Upper lobe of left lung (tissue), 6 donors: ENCODE results near the gene JUP. TPM values are rescaled to one million over a fixed set of nuclear protein-coding genes. Genes with fewer than 3 reads are reported as not detected.

Experiments
- ATAC-seq, 2 donors: fragments of 200-7000 bp; cut with Tn5 transposase; one replicate each; pipeline ENCODE4 v1.9.1; 2022; ENCODE audit warnings: mild to moderate bottlenecking in 2 of 2, moderate library complexity in 2 of 2; ENCODE audit not compliant: low FRiP score in 2 of 2
- DNase-seq, 2 donors: peaks; one replicate each; pipeline ENCODE4 v3.0.0-alpha.2; 2019 to 2020
- H3K27ac ChIP-seq, 4 donors: fragments of 200-600 bp; sonication (generic); one replicate each; pipeline ENCODE4 v1.5.1; 2016 to 2019
- H3K27me3 ChIP-seq, 4 donors: fragments of 200-600 bp; sonication (generic); one replicate each; pipeline ENCODE4 v1.5.1; 2017 to 2019
- H3K36me3 ChIP-seq, 4 donors: fragments of 200-600 bp; sonication (generic); one replicate each; pipeline ENCODE4 v1.5.1; 2016 to 2019
- H3K4me1 ChIP-seq, 4 donors: fragments of 200-600 bp; sonication (generic); one replicate each; pipeline ENCODE4 v1.5.1; 2018 to 2019
- H3K4me3 ChIP-seq, 4 donors: fragments of 200-600 bp; sonication (generic); one replicate each; pipeline ENCODE4 v1.5.1; 2017 to 2019; ENCODE audit warnings: mild to moderate bottlenecking in 2 of 4, moderate library complexity in 1 of 4
- H3K9me3 ChIP-seq, 4 donors: fragments of 200-600 bp; sonication (generic); one replicate each; pipeline ENCODE4 v1.5.1; 2018 to 2019
- CTCF ChIP-seq, 6 experiments: fragments of 450-650 bp in 4 of 6; fragments of 200-600 bp in 2 of 6; sonication (generic) in 2 of 6; IDR thresholded peaks; one replicate each; pipeline ENCODE4 v1.5.1; 2016 to 2019; ENCODE audit warnings: antibody characterized with exemption in 6 of 6
- EP300 ChIP-seq, 4 donors: sonication (generic); formaldehyde crosslinking; IDR thresholded peaks; one replicate each; pipeline ENCODE4 v1.5.1; 2017; ENCODE audit warnings: antibody characterized with exemption in 4 of 4, control low read depth in 2 of 4
- POLR2A ChIP-seq, 4 donors: fragments of 450-650 bp; IDR thresholded peaks; one replicate each; pipeline ENCODE4 v1.5.1; 2016 to 2017; ENCODE audit warnings: antibody characterized with exemption in 4 of 4, mild to moderate bottlenecking in 2 of 4
- POLR2AphosphoS5 ChIP-seq, 2 donors: sonication (generic); formaldehyde crosslinking; IDR thresholded peaks; one replicate each; pipeline ENCODE4 v1.5.1; 2017; ENCODE audit warnings: antibody characterized with exemption in 2 of 2
- WGBS, 2 donors: methylation state at CpG; one replicate each; pipeline ENCODE4 v1.1.5; 2017 to 2018; 5-methylcytosine and 5-hydroxymethylcytosine counted together
- total RNA-seq, 6 donors: library from RNA; depleted of rRNA in 4 of 6; stranded (reverse); fragments of >200 nt in 4 of 6; gene quantifications; one replicate each; pipeline versions ENCODE4 v1.1.0 to v1.2.1, GENCODE V29; 2016 to 2021
- donor health status: DM: no; HTN: no; CAD: no; lungs with moderate emphysema.
- donor health status: DM: no; HTN: yes; CAD: no; lungs with severe emphysema.

Gene JUP
- total RNA-seq, 6 donors from 2014 or later = 120 to 241 (median 143) TPM

- ATAC-seq (no peak), DNase-seq (no peak)
- no peaks in the 10 kb centered on the region for H3K36me3 ChIP-seq
- H3K27me3 ChIP-seq = peaks cover 2 to 11% (median 6%) of the 10 kb centered on the region in 4 donors
- no peak overlapping the region for H3K27ac ChIP-seq
- H3K4me1 ChIP-seq = peaks cover 4 to 16% (median 7%) of the 10 kb centered on the region in 4 donors
- H3K9me3 ChIP-seq = no peaks in the 10 kb centered on the region
- no peak overlapping the region for H3K4me3 ChIP-seq
- 76 to 81% methylated on average over 4 to 9 of the region's 9 CpGs for WGBS, 2 donors
- TF ChIP-seq EP300 (IDR thresholded peaks at IDR 0.05) (no peak), POLR2AphosphoS5 (IDR thresholded peaks at IDR 0.05) (no peak), POLR2A (IDR thresholded peaks at IDR 0.05) (no peak), CTCF (IDR thresholded peaks at IDR 0.05) (no peak)
These were observed 46.7 kb downstream of the JUP start for GRCh38 chr17:41739661-41740352.

GRCh38 chr17:41738801-41739112 is 47.8 kb downstream of the JUP start:
- ATAC-seq = no peak
- TF ChIP-seq POLR2AphosphoS5 (IDR thresholded peaks at IDR 0.05) (no peak), EP300 (IDR thresholded peaks at IDR 0.05) (no peak), CTCF (IDR thresholded peaks at IDR 0.05) (no peak), POLR2A (IDR thresholded peaks at IDR 0.05) (no peak)
- peaks cover 15 to 26% (median 17%) of the 10 kb centered on the region in 4 donors for H3K4me1 ChIP-seq
- H3K4me3 ChIP-seq = no peak overlapping the region
- H3K27me3 ChIP-seq = peaks cover 2 to 22% (median 16%) of the 10 kb centered on the region in 4 donors
- no peaks in the 10 kb centered on the region for H3K9me3 ChIP-seq
- 93 to 99% methylated on average over 5 of the region's 5 CpGs for WGBS, 2 donors
- no peak overlapping the region for H3K27ac ChIP-seq
- no peak for DNase-seq
- no peaks in the 10 kb centered on the region for H3K36me3 ChIP-seq

GRCh38 chr17:41738077-41738800 is 48.3 kb downstream of the JUP start:
- ATAC-seq (peak; percentile 90), DNase-seq (peak; percentile 81 to 90)
- H3K4me3 ChIP-seq = no peak overlapping the region
- TF ChIP-seq CTCF (IDR thresholded peaks at IDR 0.05) (peak; percentile 93 to 99 (median 97)), POLR2A (IDR thresholded peaks at IDR 0.05) (no peak)
- H3K9me3 ChIP-seq = no peaks in the 10 kb centered on the region
- H3K4me1 ChIP-seq = peaks cover 17 to 31% (median 20%) of the 10 kb centered on the region in 4 donors
- WGBS, 2 donors = 41 to 51% methylated on average over 6 to 8 of the region's 10 CpGs
- peaks cover 2 to 26% (median 20%) of the 10 kb centered on the region in 4 donors for H3K27me3 ChIP-seq
- no peak overlapping the region for H3K27ac ChIP-seq
- H3K36me3 ChIP-seq = no peaks in the 10 kb centered on the region

- no peaks in the 10 kb centered on the region for H3K36me3 ChIP-seq
- no peak overlapping the region for H3K27ac ChIP-seq
- peaks cover 2 to 26% (median 20%) of the 10 kb centered on the region in 4 donors for H3K27me3 ChIP-seq
- ATAC-seq (peak in 1 of 2 donors; percentile 1), DNase-seq (no peak)
- WGBS, 2 donors = 49 to 70% methylated on average over 2 to 5 of the region's 5 CpGs
- no peak overlapping the region for H3K4me3 ChIP-seq
- H3K9me3 ChIP-seq = no peaks in the 10 kb centered on the region
- TF ChIP-seq EP300 (IDR thresholded peaks at IDR 0.05) (no peak), POLR2AphosphoS5 (IDR thresholded peaks at IDR 0.05) (no peak), CTCF (IDR thresholded peaks at IDR 0.05) (no peak), POLR2A (IDR thresholded peaks at IDR 0.05) (no peak)
- peaks cover 17 to 31% (median 20%) of the 10 kb centered on the region in 4 donors for H3K4me1 ChIP-seq
These were observed 48.9 kb downstream of the JUP start for GRCh38 chr17:41737680-41738023.
